Measurements from ENCODE around the gene BZW1.

Gene BZW1

GRCh38 chr2:200851398-200852248 lies 39.9 kb downstream of the BZW1 start:
- H3K4me2 ChIP-seq = no peak overlapping the region
- no peak overlapping the region for H3K9ac ChIP-seq
- H3K27ac ChIP-seq = no peak overlapping the region
- H4K20me1 ChIP-seq = peaks cover 37 to 78% (median 64%) of the 10 kb centered on the region in 11 experiments
- peaks cover 61 to 68% (median 64%) of the 10 kb centered on the region in 11 experiments for H3K36me3 ChIP-seq
- no peak overlapping the region for H3K4me3 ChIP-seq
- H3K9me3 ChIP-seq (replicated peaks in 1 of 11) = no peaks in the 10 kb centered on the region
- TF ChIP-seq Cebpa-rat (IDR thresholded peaks at IDR 0.05) = no peak
- H3K4me1 ChIP-seq = 0 out of 20 replicates have a peak, but pooled peaks cover 0 to 3% (median 0%) of the 10 kb centered on the region in 10 experiments
- no peaks in the 10 kb centered on the region for H3K27me3 ChIP-seq

GRCh38 chr2:200852605-200853004 lies 40.9 kb downstream of the BZW1 start:
- Histone ChIP-seq H4K20me1 (peaks cover 46 to 88% (median 74%) of the 10 kb centered on the region in 11 experiments), H3K9ac (no peak overlapping the region), H3K27me3 (no peaks in the 10 kb centered on the region), H3K4me3 (no peak overlapping the region), H3K4me1 (0 out of 20 replicates have a peak, but pooled peaks cover 0 to 5% (median 0%) of the 10 kb centered on the region in 10 experiments), H3K36me3 (peaks cover 71 to 78% (median 74%) of the 10 kb centered on the region in 11 experiments), H3K27ac (no peak overlapping the region), H3K4me2 (no peak overlapping the region), H3K9me3 (replicated peaks in 1 of 11) (no peaks in the 10 kb centered on the region)
- TF ChIP-seq Cebpa-rat (IDR thresholded peaks at IDR 0.05) = no peak

GRCh38 chr2:200856806-200857205 lies 45.1 kb downstream of the BZW1 start:
- H3K36me3 ChIP-seq = peaks cover 96 to 100% (median 100%) of the 10 kb centered on the region in 11 experiments
- peaks cover 83 to 100% (median 98%) of the 10 kb centered on the region in 11 experiments for H4K20me1 ChIP-seq

GRCh38 chr2:200860092-200860795 lies 48.5 kb downstream of the BZW1 start:
- H3K4me1 ChIP-seq = peaks cover 17 to 40% (median 26%) of the 10 kb centered on the region in 10 experiments
- H3K4me2 ChIP-seq = peak overlapping the region; percentile 39 to 98 (median 86); a peak in 18 of 22 replicates
- H3K4me3 ChIP-seq = peak overlapping the region in 9 of 10 experiments; percentile 74 to 99 (median 89); a peak in 12 of 20 replicates
- no peak for TF ChIP-seq Cebpa-rat (IDR thresholded peaks at IDR 0.05)
- H3K9me3 ChIP-seq (replicated peaks in 1 of 11) = no peaks in the 10 kb centered on the region
- peaks cover 62 to 78% (median 68%) of the 10 kb centered on the region in 11 experiments for H3K36me3 ChIP-seq
- H3K27ac ChIP-seq = no peak overlapping the region
- peak overlapping the region in 4 of 11 experiments; percentile 98 to 100 (median 99); a peak in 9 of 22 replicates for H3K9ac ChIP-seq
- no peaks in the 10 kb centered on the region for H3K27me3 ChIP-seq
- H4K20me1 ChIP-seq = peaks cover 79 to 85% (median 84%) of the 10 kb centered on the region in 11 experiments

More at GRCh38 chr2:200856806-200857205, 45.1 kb downstream of the BZW1 start:
- no peak overlapping the region for H3K9ac ChIP-seq
- no peak overlapping the region for H3K4me2 ChIP-seq
- no peak for TF ChIP-seq Cebpa-rat (IDR thresholded peaks at IDR 0.05)
- no peak overlapping the region for H3K27ac ChIP-seq
- H3K27me3 ChIP-seq = no peaks in the 10 kb centered on the region
- no peak overlapping the region for H3K4me3 ChIP-seq
- peaks cover 11 to 36% (median 19%) of the 10 kb centered on the region in 10 experiments for H3K4me1 ChIP-seq
- no peaks in the 10 kb centered on the region for H3K9me3 ChIP-seq (replicated peaks in 1 of 11)

- Histone ChIP-seq H3K9ac (peak overlapping the region; percentile 96 to 100 (median 99)), H3K4me3 (peak overlapping the region; percentile 74 to 99 (median 90)), H3K36me3 (peaks cover 47 to 63% (median 53%) of the 10 kb centered on the region in 11 experiments), H3K4me1 (peaks cover 21 to 55% (median 29%) of the 10 kb centered on the region in 10 experiments), H3K27me3 (no peaks in the 10 kb centered on the region), H4K20me1 (peaks cover 67 to 71% (median 70%) of the 10 kb centered on the region in 11 experiments), H3K27ac (peak overlapping the region in 10 of 11 experiments; percentile 32 to 100 (median 99); a peak in 19 of 22 replicates), H3K4me2 (peak overlapping the region; percentile 79 to 98 (median 90)), H3K9me3 (replicated peaks in 1 of 11) (no peaks in the 10 kb centered on the region)
- TF ChIP-seq Cebpa-rat (IDR thresholded peaks at IDR 0.05) = no peak
These were observed 50.0 kb downstream of the BZW1 start for GRCh38 chr2:200861617-200862155.

- Histone ChIP-seq H3K36me3 (peaks cover 38 to 54% (median 45%) of the 10 kb centered on the region in 11 experiments), H3K4me1 (peaks cover 26 to 63% (median 38%) of the 10 kb centered on the region in 10 experiments), H3K27me3 (no peaks in the 10 kb centered on the region), H3K9ac (peak overlapping the region; percentile 96 to 100 (median 99)), H3K9me3 (replicated peaks in 1 of 11) (no peaks in the 10 kb centered on the region), H3K27ac (peak overlapping the region; percentile 97 to 100 (median 99)), H4K20me1 (peaks cover 59 to 62% (median 61%) of the 10 kb centered on the region in 11 experiments), H3K4me2 (peak overlapping the region; percentile 79 to 98 (median 90)), H3K4me3 (peak overlapping the region; percentile 74 to 99 (median 90))
- TF ChIP-seq Cebpa-rat (IDR thresholded peaks at IDR 0.05) = no peak
These were observed 50.9 kb downstream of the BZW1 start for GRCh38 chr2:200862532-200863000.

GRCh38 chr2:200863782-200864175 lies 52.1 kb downstream of the BZW1 start:
- Histone ChIP-seq H3K4me2 (peak overlapping the region; percentile 79 to 98 (median 90); a peak in 21 of 22 replicates), H3K4me3 (peak overlapping the region; percentile 74 to 99 (median 90)), H4K20me1 (peaks cover 47 to 50% (median 49%) of the 10 kb centered on the region in 11 experiments), H3K9me3 (replicated peaks in 1 of 11) (no peaks in the 10 kb centered on the region), H3K27me3 (no peaks in the 10 kb centered on the region), H3K36me3 (peaks cover 26 to 42% (median 32%) of the 10 kb centered on the region in 11 experiments), H3K27ac (peak overlapping the region; percentile 97 to 100 (median 99)), H3K9ac (peak overlapping the region; percentile 96 to 100 (median 99)), H3K4me1 (peaks cover 26 to 69% (median 44%) of the 10 kb centered on the region in 10 experiments)
- no peak for TF ChIP-seq Cebpa-rat (IDR thresholded peaks at IDR 0.05)

Data from BLaER1 treated with 17β-estradiol and CSF1 and Interleukin-3, amounts not matched to agents 10 nM and 100 nM (cell line).